ENCODE results near the gene WASL. TPM values are rescaled to one million over a fixed set of nuclear protein-coding genes. Genes with fewer than 3 reads are reported as not detected.

WASL gene
- total RNA-seq, 1 donor from 2014 or later, result 42.7 TPM

- peaks cover 4% of the 10 kb centered on the region for H3K4me1 Mint-ChIP-seq (ENCODE audit: unreplicated experiment)
- H3K36me3 Mint-ChIP-seq (ENCODE audit: unreplicated experiment), result no peaks in the 10 kb centered on the region
- H3K27ac Mint-ChIP-seq (ENCODE audit: unreplicated experiment), result no peak overlapping the region
- no peak for DNase-seq (ENCODE audit: extremely low spot score, unreplicated experiment)
- no peak for TF ChIP-seq CTCF (IDR thresholded peaks at IDR 0.05)
- no peaks in the 10 kb centered on the region for H3K27me3 Mint-ChIP-seq (ENCODE audit: unreplicated experiment)
- no peaks in the 10 kb centered on the region for H3K9me3 Mint-ChIP-seq (ENCODE audit: unreplicated experiment)
- no peak overlapping the region for H3K4me3 Mint-ChIP-seq (ENCODE audit: unreplicated experiment)
Observed at GRCh38 chr7:123757095-123757494, 8.3 kb upstream of the WASL start.

GRCh38 chr7:123755338-123755737 is 6.5 kb upstream of the WASL start:
- H3K4me3 Mint-ChIP-seq (ENCODE audit: unreplicated experiment), result no peak overlapping the region
- no peak for DNase-seq (ENCODE audit: extremely low spot score, unreplicated experiment)
- no peaks in the 10 kb centered on the region for H3K36me3 Mint-ChIP-seq (ENCODE audit: unreplicated experiment)
- no peaks in the 10 kb centered on the region for H3K9me3 Mint-ChIP-seq (ENCODE audit: unreplicated experiment)
- H3K27ac Mint-ChIP-seq (ENCODE audit: unreplicated experiment), result no peak overlapping the region
- H3K27me3 Mint-ChIP-seq (ENCODE audit: unreplicated experiment), result no peaks in the 10 kb centered on the region
- H3K4me1 Mint-ChIP-seq (ENCODE audit: unreplicated experiment), result peaks cover 17% of the 10 kb centered on the region
- TF ChIP-seq CTCF (IDR thresholded peaks at IDR 0.05), result no peak

- Mint-ChIP-seq H3K4me3 (ENCODE audit: unreplicated experiment) (no peak overlapping the region), H3K27ac (ENCODE audit: unreplicated experiment) (no peak overlapping the region), H3K9me3 (ENCODE audit: unreplicated experiment) (no peaks in the 10 kb centered on the region), H3K36me3 (ENCODE audit: unreplicated experiment) (no peaks in the 10 kb centered on the region), H3K27me3 (ENCODE audit: unreplicated experiment) (no peaks in the 10 kb centered on the region), H3K4me1 (ENCODE audit: unreplicated experiment) (peaks cover 25% of the 10 kb centered on the region)
- no peak for TF ChIP-seq CTCF (IDR thresholded peaks at IDR 0.05)
- no peak for DNase-seq (ENCODE audit: extremely low spot score, unreplicated experiment)
Observed at GRCh38 chr7:123754271-123754871, 5.6 kb upstream of the WASL start.

- Mint-ChIP-seq H3K4me1 (ENCODE audit: unreplicated experiment) (peaks cover 26% of the 10 kb centered on the region), H3K36me3 (ENCODE audit: unreplicated experiment) (no peaks in the 10 kb centered on the region), H3K27me3 (ENCODE audit: unreplicated experiment) (no peaks in the 10 kb centered on the region), H3K27ac (ENCODE audit: unreplicated experiment) (no peak overlapping the region), H3K4me3 (ENCODE audit: unreplicated experiment) (no peak overlapping the region), H3K9me3 (ENCODE audit: unreplicated experiment) (no peaks in the 10 kb centered on the region)
- DNase-seq (ENCODE audit: extremely low spot score, unreplicated experiment), result no peak
- TF ChIP-seq CTCF (IDR thresholded peaks at IDR 0.05), result no peak
Observed at GRCh38 chr7:123752534-123752933, 3.7 kb upstream of the WASL start.

GRCh38 chr7:123751821-123752220 is 3.0 kb upstream of the WASL start:
- H3K4me3 Mint-ChIP-seq (ENCODE audit: unreplicated experiment), result no peak overlapping the region
- DNase-seq (ENCODE audit: extremely low spot score, unreplicated experiment), result no peak
- peaks cover 31% of the 10 kb centered on the region for H3K4me1 Mint-ChIP-seq (ENCODE audit: unreplicated experiment)
- no peaks in the 10 kb centered on the region for H3K27me3 Mint-ChIP-seq (ENCODE audit: unreplicated experiment)
- peak overlapping the region; percentile 20 for H3K27ac Mint-ChIP-seq (ENCODE audit: unreplicated experiment)
- H3K36me3 Mint-ChIP-seq (ENCODE audit: unreplicated experiment), result no peaks in the 10 kb centered on the region
- no peak for TF ChIP-seq CTCF (IDR thresholded peaks at IDR 0.05)
- H3K9me3 Mint-ChIP-seq (ENCODE audit: unreplicated experiment), result no peaks in the 10 kb centered on the region
